ENCODE data around the gene CCL22.

GRCh38 chr16:57391708-57392107 lies 33.1 kb downstream of the CCL22 start:
- TF ChIP-seq CTCF (conservative IDR thresholded peaks at IDR 0.05) (no peak), ZFX (IDR thresholded peaks at IDR 0.05) (no peak)

Measured in C4-2B (cell line).